ENCODE results near the gene CT45A7.
"Not testable (repeated sequence)": the region's sequence is repeated elsewhere in the genome, so short reads cannot be mapped to it uniquely, and the experiment has no call there.

GRCh38 chrX:135819912-135820311, 17.2 kb downstream of the CT45A7 start, which contains the start of gene CT45A2:
- not testable (repeated sequence) for TF ChIP-seq CTCF, POLR2A (IDR thresholded peaks at IDR 0.05)

Measured in body of pancreas (tissue), 4 donors.